ENCODE measurements around the gene TMC3.

The TMC3 gene

DNA sequence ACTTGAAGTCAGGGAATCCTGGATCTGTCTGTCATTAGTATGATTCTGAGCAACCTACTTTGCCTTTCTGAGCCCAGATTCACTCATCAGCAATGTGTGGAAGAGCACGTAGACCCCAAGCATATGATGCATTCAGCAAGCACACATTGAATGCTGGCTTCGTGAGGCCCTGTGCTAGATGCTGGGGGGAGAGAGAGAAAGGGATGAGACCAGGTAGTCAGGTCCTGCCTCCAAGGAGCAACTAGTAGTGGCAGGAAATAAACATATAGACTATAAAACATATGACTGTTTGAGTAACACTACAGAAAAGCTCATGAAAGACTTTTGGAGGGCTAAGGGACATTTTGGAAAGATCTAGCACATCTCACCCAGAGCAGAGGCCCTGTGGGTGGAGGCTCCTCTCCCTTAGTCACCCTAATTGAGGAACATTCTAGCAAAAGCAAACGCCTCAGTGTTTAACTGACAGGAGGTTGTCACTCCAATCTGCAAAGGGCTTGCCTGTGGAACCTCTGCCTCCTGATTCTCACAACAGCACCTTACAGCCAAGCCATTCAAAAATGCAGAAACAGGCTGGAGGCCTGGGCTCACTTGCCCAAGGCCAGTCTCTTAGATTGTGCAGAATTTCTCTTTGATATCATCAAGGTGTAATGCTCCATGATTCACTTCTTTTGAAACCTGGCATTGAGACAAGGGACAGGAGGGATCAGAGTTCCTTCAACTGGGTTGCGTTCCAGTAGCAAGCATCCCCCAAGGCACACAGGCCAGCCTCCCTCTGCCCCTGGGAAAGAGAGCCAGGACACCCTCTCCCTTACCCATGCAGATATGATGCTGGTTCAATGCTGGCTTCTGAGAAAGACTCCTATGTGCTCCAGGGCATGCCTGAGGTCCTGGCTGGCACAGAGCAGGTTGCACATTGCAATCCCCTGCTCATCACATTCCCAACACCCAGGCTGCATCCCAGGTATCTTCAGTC, 76.1 kb downstream of the TMC3 start:
- DNase-seq = peak in 1 of 2 experiments; percentile 38

DNA sequence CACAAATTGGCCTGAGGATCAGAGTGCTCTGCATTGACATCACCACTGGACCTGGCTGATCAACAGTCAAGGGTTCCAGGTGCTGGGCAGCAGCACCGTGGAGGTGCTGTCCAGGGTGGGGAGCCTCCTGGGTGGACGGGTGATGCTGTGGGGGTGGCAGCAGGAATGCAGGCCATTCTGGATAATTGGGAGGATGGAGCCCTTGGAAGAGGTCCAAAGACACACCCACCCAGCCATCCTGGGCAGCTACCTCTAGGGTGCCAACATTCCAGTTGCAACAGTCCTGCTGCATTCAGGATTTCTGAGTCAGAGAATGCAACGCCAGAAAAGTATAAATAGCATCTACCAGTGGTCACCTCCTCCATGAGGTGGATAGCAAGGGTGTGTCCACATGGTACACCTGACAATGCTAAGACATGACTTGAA, 76.9 kb downstream of the TMC3 start:
- DNase-seq = no peak

DNA sequence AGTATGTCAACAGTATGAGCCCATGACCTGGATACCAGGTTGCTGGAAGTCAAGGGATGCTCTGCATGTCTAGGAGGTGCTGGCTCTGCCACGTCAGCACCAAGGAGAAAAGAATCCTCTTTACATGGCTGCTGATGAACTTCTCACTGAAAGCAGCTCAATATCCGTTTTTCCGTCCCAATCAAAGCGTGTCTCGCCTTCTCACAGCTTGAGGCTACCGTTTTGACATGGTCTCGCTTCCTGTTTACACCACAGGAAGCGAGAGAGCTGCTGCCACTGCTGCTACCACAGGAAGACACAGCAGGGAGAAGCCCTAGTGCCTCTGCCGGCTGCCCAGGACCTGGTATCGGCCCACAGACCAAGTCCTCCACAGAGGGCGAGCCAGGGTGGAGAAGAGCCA, 77.3 kb downstream of the TMC3 start:
- peak; percentile 93 for DNase-seq

DNA sequence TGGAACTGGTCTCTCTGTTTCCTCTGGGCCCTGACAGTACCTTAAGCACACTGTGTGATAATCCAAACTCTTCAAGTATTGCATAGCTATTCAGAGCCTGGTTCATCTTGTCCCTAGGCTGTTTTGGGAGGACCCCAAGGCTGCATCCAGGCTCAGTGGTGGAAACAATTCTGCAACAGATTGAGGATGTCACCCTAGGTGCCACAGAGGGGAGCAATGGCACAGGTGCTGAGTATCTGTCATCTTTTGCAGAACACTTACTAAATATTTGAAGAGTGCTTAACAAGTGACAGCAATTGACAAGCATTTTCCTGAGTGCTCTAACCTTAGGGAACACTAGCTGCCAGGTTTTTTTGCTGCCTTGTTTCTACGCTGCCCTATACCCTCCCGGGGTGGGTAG, 77.8 kb downstream of the TMC3 start:
- DNase-seq = no peak

DNA sequence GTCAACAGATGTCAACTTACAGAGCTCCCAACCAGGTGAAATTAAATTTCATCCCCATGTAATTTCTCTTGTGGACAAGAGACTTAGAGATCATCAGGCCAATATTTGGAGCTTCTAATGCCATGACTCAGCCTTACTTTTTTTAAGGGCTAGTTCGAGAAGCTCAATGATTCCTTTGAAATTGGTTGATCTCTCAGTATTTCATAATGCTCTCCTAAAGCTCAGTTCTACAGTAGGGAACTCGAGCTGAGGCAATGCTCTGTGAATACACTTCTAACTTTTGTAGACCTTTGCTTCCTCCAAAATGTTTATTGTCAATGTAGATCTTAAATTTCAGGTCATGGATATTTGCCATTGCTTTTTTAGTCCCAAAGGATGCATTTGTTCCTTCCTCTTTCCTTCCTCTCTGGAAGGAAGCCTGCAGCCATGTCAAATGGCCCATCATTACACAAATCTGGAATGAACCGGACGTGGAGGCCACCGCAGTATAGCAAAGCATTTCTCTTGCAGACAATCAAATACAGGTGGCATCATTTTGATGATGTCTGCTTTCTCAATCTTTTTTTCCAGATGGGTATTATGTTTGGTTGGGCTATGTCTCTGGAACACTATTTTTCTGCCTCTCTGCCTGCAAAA, 78.4 kb downstream of the TMC3 start:
- peak; percentile 25 to 31 for DNase-seq

GRCh38 chr15:81294516-81294880, 79.5 kb downstream of the TMC3 start:
- no peak for DNase-seq

DNA sequence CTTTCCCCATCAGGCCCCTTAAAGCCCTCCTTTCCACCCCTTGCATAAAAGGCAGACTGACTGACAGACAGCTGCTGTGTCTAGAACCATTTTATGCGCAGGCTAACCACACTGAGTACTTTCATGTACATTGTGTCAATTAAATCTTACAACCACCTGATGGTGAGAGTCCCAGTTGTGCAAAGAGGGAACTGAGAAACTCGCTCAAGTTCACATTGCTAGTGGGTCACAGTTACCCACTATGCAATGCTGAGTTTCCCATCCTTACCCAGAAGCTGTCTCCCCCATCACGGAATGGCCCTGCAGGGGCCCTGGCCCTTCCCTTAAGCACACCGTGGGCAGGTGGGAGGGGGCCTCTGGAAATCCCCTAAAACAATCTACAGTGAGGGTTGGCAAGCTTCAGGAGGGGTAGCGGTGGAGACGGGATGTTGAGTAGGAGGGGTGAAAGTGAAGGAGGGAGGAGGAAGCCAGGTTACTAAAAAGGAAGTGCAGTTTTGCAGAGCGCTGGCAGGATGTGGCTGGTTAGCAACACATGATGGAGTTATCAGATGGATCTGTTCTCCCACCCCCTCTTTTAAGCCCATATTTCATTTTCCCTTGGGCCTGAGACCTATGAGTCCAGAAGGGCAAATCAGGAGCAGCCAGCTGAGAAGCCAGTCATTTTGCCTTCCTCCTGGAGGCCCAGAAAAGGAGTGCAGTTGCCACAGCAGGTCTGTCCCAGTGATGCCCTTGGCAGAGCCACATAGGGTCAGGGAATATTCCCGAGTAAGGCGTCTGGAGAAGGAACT, 80.1 kb downstream of the TMC3 start:
- DNase-seq = peak; percentile 70 to 75

DNA sequence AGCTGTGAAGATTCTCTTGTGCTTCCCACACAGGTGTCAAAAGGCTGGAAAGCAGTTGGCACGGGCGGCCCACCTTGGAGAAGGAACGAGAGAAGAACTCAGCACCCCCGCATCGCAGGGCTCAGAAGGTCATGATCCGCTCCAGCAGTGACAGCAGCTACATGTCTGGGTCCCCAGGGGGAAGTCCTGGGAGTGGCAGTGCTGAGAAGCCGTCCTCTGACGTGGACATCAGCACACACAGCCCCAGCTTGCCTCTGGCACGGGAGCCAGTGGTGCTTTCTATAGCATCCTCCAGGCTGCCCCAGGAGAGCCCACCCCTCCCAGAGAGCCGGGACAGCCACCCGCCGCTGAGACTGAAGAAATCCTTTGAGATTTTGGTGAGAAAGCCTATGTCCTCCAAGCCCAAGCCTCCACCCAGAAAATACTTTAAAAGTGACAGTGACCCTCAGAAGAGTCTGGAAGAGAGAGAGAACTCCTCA, 81.5 kb downstream of the TMC3 start:
- DNase-seq = no peak

- no peak for DNase-seq
Observed at GRCh38 chr15:81291916-81292522, 82.0 kb downstream of the TMC3 start.

GRCh38 chr15:81289910-81290309, 84.1 kb downstream of the TMC3 start:
- DNase-seq = no peak

GRCh38 chr15:81288616-81289015, 85.4 kb downstream of the TMC3 start:
- no peak for DNase-seq

DNA sequence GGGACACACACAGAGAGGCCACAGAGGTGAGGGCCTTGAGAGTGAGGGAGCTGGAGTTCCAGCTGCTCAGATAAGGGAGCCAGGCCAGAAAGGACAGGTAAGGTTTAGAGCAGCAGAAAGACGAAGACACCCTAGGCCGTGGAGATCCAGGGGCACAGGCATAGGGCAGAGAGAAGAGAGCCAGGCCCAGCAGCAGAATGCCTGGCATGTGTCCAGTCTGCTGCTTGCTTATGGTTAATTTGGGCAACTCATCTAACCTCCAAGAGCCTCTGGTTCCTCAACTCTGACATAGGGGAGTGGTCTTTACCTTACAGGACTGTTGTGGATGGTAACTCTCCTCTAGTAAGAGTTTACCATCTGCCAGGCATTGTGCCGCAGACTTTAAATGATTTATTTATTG, 86.0 kb downstream of the TMC3 start:
- no peak for DNase-seq

DNA sequence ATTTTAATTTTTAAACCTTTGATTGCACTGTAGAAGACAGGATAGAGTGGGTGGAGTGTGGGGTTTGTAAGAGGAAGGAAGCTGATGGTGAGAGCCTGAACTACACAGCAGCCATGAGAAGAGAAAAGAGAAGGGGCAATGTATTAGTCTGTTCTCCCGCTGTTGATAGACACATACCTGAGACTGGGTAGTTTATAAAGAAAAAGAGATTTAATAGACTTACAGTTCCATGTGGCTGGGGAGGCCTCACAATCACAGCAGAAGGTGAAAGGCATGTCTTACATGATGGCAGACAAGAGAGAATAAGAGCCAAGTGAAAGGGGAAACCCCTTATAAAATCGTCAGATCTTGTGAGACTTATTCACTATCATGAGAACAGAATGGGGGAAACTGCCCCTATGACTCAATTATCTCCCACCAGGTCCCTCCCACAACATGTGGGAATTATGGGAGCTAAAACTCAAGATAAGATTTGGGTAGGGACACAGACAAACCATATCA, 87.3 kb downstream of the TMC3 start:
- DNase-seq = peak; percentile 23 to 43

GRCh38 chr15:81285461-81285860, 88.6 kb downstream of the TMC3 start:
- no peak for DNase-seq

DNA sequence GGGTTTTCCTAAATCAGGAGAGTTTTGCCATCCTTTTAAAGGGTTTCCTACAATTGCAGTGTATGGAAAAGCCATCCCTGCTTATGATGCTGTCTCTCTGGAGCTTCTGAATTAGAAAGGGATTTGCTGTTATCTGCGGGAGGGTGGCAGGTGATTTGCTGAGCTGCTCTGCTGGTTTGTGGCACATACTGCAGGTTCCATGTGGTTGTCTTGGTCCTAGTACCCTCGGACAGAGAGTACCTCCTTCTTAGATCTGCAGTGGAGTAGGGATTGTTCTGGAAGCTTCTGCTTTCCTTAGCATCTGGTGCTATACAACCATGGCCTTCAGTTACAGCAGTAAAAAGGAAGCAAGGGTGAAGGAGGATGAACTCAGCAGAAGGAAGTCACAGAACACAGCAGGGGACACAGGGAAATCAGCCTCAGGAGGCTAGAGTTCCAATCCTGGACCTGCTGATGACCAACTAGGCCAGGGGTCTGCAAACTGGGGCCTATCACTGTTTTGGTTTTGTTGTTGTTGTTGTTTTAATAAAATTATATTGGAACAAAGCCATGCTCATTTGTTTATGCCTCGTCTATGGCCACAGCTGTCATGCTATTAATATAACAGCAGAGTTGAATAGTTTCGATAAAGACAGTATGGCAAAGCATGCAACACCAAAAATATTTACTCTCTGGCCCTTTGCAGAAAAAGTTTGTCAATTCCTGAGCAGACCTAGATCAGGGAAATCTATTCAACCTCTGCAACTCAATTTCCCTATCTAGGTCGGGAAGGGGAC, 89.6 kb downstream of the TMC3 start:
- DNase-seq = peak in 1 of 2 experiments; percentile 31

DNA sequence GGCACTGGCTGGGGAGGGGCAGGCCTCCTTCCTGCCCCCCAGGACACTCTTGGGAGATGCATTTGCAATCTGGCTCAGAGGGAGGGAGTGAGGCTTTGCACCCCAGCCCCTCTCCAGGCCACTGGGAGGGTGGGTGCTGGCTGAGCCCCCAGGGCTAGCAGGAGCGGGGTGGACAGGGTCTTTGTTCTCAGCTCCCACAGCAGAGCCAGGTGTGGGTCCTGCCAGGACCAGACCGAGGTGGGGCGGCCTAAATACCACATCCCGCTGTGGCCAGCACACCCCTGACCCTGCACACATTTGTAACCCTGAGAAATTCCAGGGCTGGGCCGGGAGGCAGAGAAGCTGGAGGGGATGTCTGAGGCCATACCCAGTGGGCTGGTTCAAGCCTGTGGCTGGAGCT, 91.1 kb downstream of the TMC3 start:
- no peak for DNase-seq

DNA sequence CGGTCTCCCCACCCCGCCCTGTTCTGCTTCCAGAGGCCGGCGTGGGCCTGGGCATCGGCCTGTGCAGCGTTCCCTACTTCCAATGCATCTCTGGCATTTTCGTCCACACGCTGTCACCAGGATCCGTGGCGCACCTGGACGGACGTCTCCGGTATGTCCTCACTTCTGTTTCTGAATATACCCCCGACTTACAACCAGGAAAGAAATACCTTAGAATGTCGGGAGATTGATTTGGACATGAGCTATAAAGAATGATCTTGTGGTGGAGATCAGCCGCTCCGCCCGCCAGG, 91.5 kb downstream of the TMC3 start:
- no peak for DNase-seq

DNA sequence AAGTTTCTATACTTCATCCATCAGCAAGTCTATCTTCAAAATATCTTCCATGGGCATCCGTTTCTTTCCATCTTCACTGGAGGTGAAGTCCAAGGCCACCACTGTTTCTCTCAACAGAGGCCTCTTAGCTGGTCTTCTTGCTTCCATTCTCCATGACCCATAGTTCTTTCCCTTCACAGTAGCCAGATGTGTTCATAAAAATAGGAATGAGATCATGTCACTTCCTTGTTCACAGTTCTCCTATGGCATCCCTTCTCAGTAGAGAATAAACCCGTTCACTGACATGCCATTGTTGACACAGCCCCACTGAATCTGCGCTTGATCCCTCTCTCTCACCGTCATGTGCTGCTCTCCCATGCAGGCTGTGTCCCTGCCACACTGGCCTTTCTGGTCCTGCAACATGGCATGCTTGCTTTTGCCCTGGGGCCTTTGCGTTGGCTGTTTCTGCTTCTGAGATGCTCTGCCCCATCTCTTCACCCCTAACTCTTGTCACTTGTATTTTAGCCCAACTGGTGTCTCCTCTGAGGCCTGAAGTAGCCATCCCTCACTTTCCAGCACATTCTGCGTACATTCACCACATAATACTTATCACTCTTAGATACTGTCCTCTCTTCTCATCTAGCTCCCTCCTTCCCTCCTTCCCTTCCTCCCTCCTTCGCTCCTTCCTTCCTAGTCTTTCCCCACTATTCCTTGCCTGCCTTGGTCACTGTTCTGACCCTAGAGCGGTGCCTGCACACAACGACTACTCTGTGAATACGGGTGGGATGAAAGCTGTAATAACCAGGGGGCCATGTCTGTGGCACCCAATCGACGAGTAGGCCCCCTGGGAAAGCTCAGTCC, 92.0 kb downstream of the TMC3 start:
- DNase-seq = no peak

DNA sequence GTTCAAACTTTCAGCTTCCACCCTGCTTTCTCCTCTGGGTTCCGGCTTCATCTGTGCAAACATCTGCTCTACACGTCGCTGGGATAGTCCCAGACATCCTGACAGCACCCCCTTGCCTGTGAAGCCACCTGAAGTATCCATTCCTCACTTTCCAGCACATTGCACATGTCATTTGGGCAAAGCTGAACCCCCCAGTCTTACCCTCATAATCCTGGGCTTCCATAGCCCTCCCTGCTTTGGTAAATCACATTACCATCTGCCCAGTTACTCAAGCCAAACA, 92.6 kb downstream of the TMC3 start:
- DNase-seq = no peak

Measured in AML-193 (cell line).